ENCODE results near the gene C10orf105.

C10orf105 gene

GRCh38 chr10:71681977-71682376 is 37.6 kb downstream of the C10orf105 start:
- H3K4me1 ChIP-seq (ENCODE audit: insufficient read depth, poor library complexity, severe bottlenecking) = no peaks in the 10 kb centered on the region
- H3K9me3 ChIP-seq (ENCODE audit: severe bottlenecking) = no peaks in the 10 kb centered on the region
- H3K4me3 ChIP-seq (ENCODE audit: severe bottlenecking) = no peak overlapping the region
- H3K27me3 ChIP-seq (ENCODE audit: insufficient read depth, poor library complexity, severe bottlenecking) = no peaks in the 10 kb centered on the region
- no peak for TF ChIP-seq CTCF (IDR thresholded peaks at IDR 0.05; ENCODE audit: poor library complexity, severe bottlenecking)
- H3K36me3 ChIP-seq (ENCODE audit: low read depth) = no peaks in the 10 kb centered on the region
- ATAC-seq (ENCODE audit: low read depth) (no peak), DNase-seq (ENCODE audit: low spot score) (no peak)
- no peak overlapping the region for H3K27ac ChIP-seq (ENCODE audit: poor library complexity, severe bottlenecking)

- H3K27me3 ChIP-seq (ENCODE audit: insufficient read depth, poor library complexity, severe bottlenecking) = no peaks in the 10 kb centered on the region
- no peaks in the 10 kb centered on the region for H3K36me3 ChIP-seq (ENCODE audit: low read depth)
- no peak overlapping the region for H3K27ac ChIP-seq (ENCODE audit: poor library complexity, severe bottlenecking)
- H3K4me3 ChIP-seq (ENCODE audit: severe bottlenecking) = no peak overlapping the region
- no peak for ATAC-seq (ENCODE audit: low read depth)
- no peak for DNase-seq (ENCODE audit: low spot score)
- H3K9me3 ChIP-seq (ENCODE audit: severe bottlenecking) = no peaks in the 10 kb centered on the region
- H3K4me1 ChIP-seq (ENCODE audit: insufficient read depth, poor library complexity, severe bottlenecking) = no peaks in the 10 kb centered on the region
- no peak for TF ChIP-seq CTCF (IDR thresholded peaks at IDR 0.05; ENCODE audit: poor library complexity, severe bottlenecking)
Measured at GRCh38 chr10:71679425-71679824, 40.2 kb downstream of the C10orf105 start.

GRCh38 chr10:71678057-71678805 is 41.3 kb downstream of the C10orf105 start:
- Histone ChIP-seq H3K4me1 (ENCODE audit: insufficient read depth, poor library complexity, severe bottlenecking) (no peaks in the 10 kb centered on the region), H3K27ac (ENCODE audit: poor library complexity, severe bottlenecking) (no peak overlapping the region), H3K27me3 (ENCODE audit: insufficient read depth, poor library complexity, severe bottlenecking) (no peaks in the 10 kb centered on the region), H3K4me3 (ENCODE audit: severe bottlenecking) (no peak overlapping the region), H3K36me3 (ENCODE audit: low read depth) (no peaks in the 10 kb centered on the region), H3K9me3 (ENCODE audit: severe bottlenecking) (no peaks in the 10 kb centered on the region)
- TF ChIP-seq CTCF (IDR thresholded peaks at IDR 0.05; ENCODE audit: poor library complexity, severe bottlenecking) = no peak
- DNase-seq (ENCODE audit: low spot score) (no peak), ATAC-seq (ENCODE audit: low read depth) (no peak)

GRCh38 chr10:71677261-71677660 is 42.3 kb downstream of the C10orf105 start:
- Histone ChIP-seq H3K27me3 (ENCODE audit: insufficient read depth, poor library complexity, severe bottlenecking) (no peaks in the 10 kb centered on the region), H3K9me3 (ENCODE audit: severe bottlenecking) (no peaks in the 10 kb centered on the region), H3K27ac (ENCODE audit: poor library complexity, severe bottlenecking) (no peak overlapping the region), H3K4me1 (ENCODE audit: insufficient read depth, poor library complexity, severe bottlenecking) (no peaks in the 10 kb centered on the region), H3K36me3 (ENCODE audit: low read depth) (no peaks in the 10 kb centered on the region), H3K4me3 (ENCODE audit: severe bottlenecking) (no peak overlapping the region)
- no peak for TF ChIP-seq CTCF (IDR thresholded peaks at IDR 0.05; ENCODE audit: poor library complexity, severe bottlenecking)
- no peak for ATAC-seq (ENCODE audit: low read depth)
- no peak for DNase-seq (ENCODE audit: low spot score)

- no peak for TF ChIP-seq CTCF (IDR thresholded peaks at IDR 0.05; ENCODE audit: poor library complexity, severe bottlenecking)
- H3K27ac ChIP-seq (ENCODE audit: poor library complexity, severe bottlenecking) = no peak overlapping the region
- peak; percentile 43; the same call in 2 of the 3 replicates for ATAC-seq (ENCODE audit: low read depth)
- H3K27me3 ChIP-seq (ENCODE audit: insufficient read depth, poor library complexity, severe bottlenecking) = no peaks in the 10 kb centered on the region
- no peak overlapping the region for H3K4me3 ChIP-seq (ENCODE audit: severe bottlenecking)
- no peaks in the 10 kb centered on the region for H3K36me3 ChIP-seq (ENCODE audit: low read depth)
- H3K9me3 ChIP-seq (ENCODE audit: severe bottlenecking) = no peaks in the 10 kb centered on the region
- DNase-seq (ENCODE audit: low spot score) = no peak
- no peaks in the 10 kb centered on the region for H3K4me1 ChIP-seq (ENCODE audit: insufficient read depth, poor library complexity, severe bottlenecking)
Measured at GRCh38 chr10:71675295-71675970, 44.1 kb downstream of the C10orf105 start.

Data from RWPE2 (cell line).